HepG2 (cell line): ENCODE data around the gene RACGAP1. TPM values are rescaled to one million over a fixed set of nuclear protein-coding genes. Genes with fewer than 3 reads are reported as not detected.

Experiments
- ATF1 ChIP-seq: IDR thresholded peaks from 2 replicates; pipeline ENCODE4 v1.6.1; 2016; ENCODE audit warnings: mild to moderate bottlenecking, control low read depth
- CENPBD1 ChIP-seq: sonication (generic); formaldehyde crosslinking; IDR thresholded peaks from 2 replicates; pipeline ENCODE4 v1.8.0; 2022; ENCODE audit warnings: missing genetic modification reagents, low read depth, mild to moderate bottlenecking, borderline replicate concordance
- GABPB1 ChIP-seq: IDR thresholded peaks from 2 replicates; pipeline ENCODE4 v1.6.1; 2016; ENCODE audit warnings: mild to moderate bottlenecking, missing genetic modification reagents, moderate library complexity, missing compliant biosample characterization
- MTF2 ChIP-seq: sonication (generic); formaldehyde crosslinking; IDR thresholded peaks from 2 replicates; pipeline ENCODE4 v1.5.0; 2020; ENCODE audit warnings: missing genetic modification reagents, borderline replicate concordance
- NFIB ChIP-seq: sonication (generic); formaldehyde crosslinking; IDR thresholded peaks from 2 replicates; pipeline ENCODE4 v1.9.0; 2021; ENCODE audit warnings: missing genetic modification reagents, mild to moderate bottlenecking, borderline replicate concordance
- PPARG ChIP-seq: conservative IDR thresholded peaks from 2 replicates; pipeline ENCODE4 v1.6.1; 2016; ENCODE audit warnings: missing biosample characterization, missing genetic modification reagents
- REXO4 ChIP-seq: sonication (generic); formaldehyde crosslinking; IDR thresholded peaks from 2 replicates; pipeline ENCODE4 v1.8.0; 2022; ENCODE audit warnings: missing genetic modification reagents, mild to moderate bottlenecking, borderline replicate concordance
- RXRB ChIP-seq: IDR thresholded peaks from 2 replicates; pipeline ENCODE4 v1.6.1; 2016; ENCODE audit warnings: borderline replicate concordance, missing genetic modification reagents, missing compliant biosample characterization
- TBX2 ChIP-seq: sonication (generic); formaldehyde crosslinking; IDR thresholded peaks from 2 replicates; pipeline ENCODE4 v1.5.0; 2020; ENCODE audit warnings: missing genetic modification reagents, mild to moderate bottlenecking, borderline replicate concordance
- TEF ChIP-seq: sonication (generic); formaldehyde crosslinking; IDR thresholded peaks from 2 replicates; pipeline ENCODE4 v1.5.0; 2020; ENCODE audit warnings: missing genetic modification reagents
- ZBTB10 ChIP-seq: sonication (generic); formaldehyde crosslinking; IDR thresholded peaks from 2 replicates; pipeline ENCODE4 v1.4.0; 2020; ENCODE audit warnings: missing genetic modification reagents, borderline replicate concordance
- ZBTB37 ChIP-seq: sonication (generic); formaldehyde crosslinking; IDR thresholded peaks from 2 replicates; pipeline ENCODE4 v1.4.0; 2020; ENCODE audit warnings: mild to moderate bottlenecking, missing genetic modification reagents
- ZBTB8A ChIP-seq: sonication (generic); formaldehyde crosslinking; IDR thresholded peaks from 2 replicates; pipeline ENCODE4 v1.4.0; 2020; ENCODE audit warnings: mild to moderate bottlenecking, low read depth, missing genetic modification reagents, borderline replicate concordance
- ZNF124 ChIP-seq: sonication (generic); formaldehyde crosslinking; IDR thresholded peaks from 2 replicates; pipeline ENCODE4 v1.4.0; 2020; ENCODE audit warnings: missing genetic modification reagents
- ZNF234 ChIP-seq: sonication (generic); formaldehyde crosslinking; conservative IDR thresholded peaks from 2 replicates; pipeline ENCODE4 v1.5.1; 2020; ENCODE audit warnings: mild to moderate bottlenecking, missing genetic modification reagents
- ZNF562 ChIP-seq: sonication (generic); formaldehyde crosslinking; IDR thresholded peaks from 2 replicates; pipeline ENCODE4 v1.8.0; 2022; ENCODE audit warnings: missing genetic modification reagents, borderline replicate concordance
- ZNF615 ChIP-seq: sonication (generic); formaldehyde crosslinking; IDR thresholded peaks from 2 replicates; pipeline ENCODE4 v1.5.0; 2020; ENCODE audit warnings: mild to moderate bottlenecking, missing genetic modification reagents, borderline replicate concordance
- ZNF629 ChIP-seq: sonication (generic); formaldehyde crosslinking; conservative IDR thresholded peaks from 2 replicates; pipeline ENCODE4 v1.5.0; 2020; ENCODE audit warnings: missing genetic modification reagents
- ZNF770 ChIP-seq: sonication (generic); formaldehyde crosslinking; IDR thresholded peaks from 2 replicates; pipeline ENCODE4 v1.5.0; 2020; ENCODE audit warnings: mild to moderate bottlenecking, missing genetic modification reagents
- ZNF772 ChIP-seq: sonication (generic); formaldehyde crosslinking; IDR thresholded peaks from 2 replicates; pipeline ENCODE4 v1.5.0; 2020; ENCODE audit warnings: mild to moderate bottlenecking, missing genetic modification reagents
- ZNF782 ChIP-seq: sonication (generic); formaldehyde crosslinking; IDR thresholded peaks from 2 replicates; pipeline ENCODE4 v1.4.0; 2020; ENCODE audit warnings: missing genetic modification reagents, mild to moderate bottlenecking, borderline replicate concordance
- polyA plus RNA-seq, 8 experiments: library from polyadenylated mRNA; depleted of rRNA in 3 of 8; stranded (reverse) in 7 of 8; unstranded in 1 of 8; fragments of >200 nt; fragmentation: Illumina TruSeq in 4 of 8; extraction: Trizol in 4 of 8; gene quantifications; 2 replicates each; pipeline versions ENCODE4 v1.2.1 to v1.2.3, GENCODE V29; 2011 to 2016; ENCODE audit warnings: low read depth in 4 of 8, missing spikeins in 1 of 8, mixed read lengths in 1 of 8; ENCODE audit not compliant: insufficient read depth in 1 of 8
- total RNA-seq, 5 experiments: library from RNA; depleted of rRNA; stranded (reverse); fragments of >200 nt; fragmentation: Illumina TruSeq; extraction: Trizol; gene quantifications; 2 replicates each; pipeline ENCODE4 v1.2.3, GENCODE V29; 2016; ENCODE audit warnings: low read depth in 1 of 5

RACGAP1 gene
- total and polyA plus RNA-seq, 2 of the 13 experiments (the other 11 are each of a cell fraction or from before 2014, with no cell fraction given) = 16.7 to 57.9 TPM

GRCh38 chr12:49980501-49981349 lies 44.6 kb downstream of the RACGAP1 start (continued):
- TF ChIP-seq ZNF629 (CRISPR knock-in tag) = no peak
- TF ChIP-seq ZNF615 (CRISPR knock-in tag) = no peak
- TF ChIP-seq ZBTB37 (CRISPR knock-in tag) = no peak
- no peak for TF ChIP-seq TEF (CRISPR knock-in tag)
- no peak for TF ChIP-seq ZBTB8A
- no peak for TF ChIP-seq ZNF234 (CRISPR knock-in tag)
- no peak for TF ChIP-seq REXO4 (CRISPR knock-in tag)
- TF ChIP-seq ATF1 (CRISPR knock-in tag) = peak; percentile 26; the same call in 1 of the 2 replicates
- TF ChIP-seq RXRB (CRISPR knock-in tag) = peak; percentile 34; the same call in 1 of the 2 replicates
- TF ChIP-seq MTF2 (CRISPR knock-in tag) = no peak
- TF ChIP-seq CENPBD1 (CRISPR knock-in tag) = no peak
- peak; percentile 29; the same call in 1 of the 2 replicates for TF ChIP-seq ZNF782 (CRISPR knock-in tag)
- no peak for TF ChIP-seq NFIB (CRISPR knock-in tag)
- TF ChIP-seq GABPB1 (CRISPR knock-in tag) = no peak
- TF ChIP-seq PPARG (CRISPR knock-in tag) = peak; percentile 60
- TF ChIP-seq ZNF124 (CRISPR knock-in tag) = no peak
- peak; percentile 17; the same call in 1 of the 2 replicates for TF ChIP-seq TBX2 (CRISPR knock-in tag)
- no peak for TF ChIP-seq ZNF562
- TF ChIP-seq ZBTB10 (CRISPR knock-in tag) = no peak
- TF ChIP-seq ZNF770 (CRISPR knock-in tag) = peak; percentile 74
- TF ChIP-seq ZNF772 (CRISPR knock-in tag) = peak; percentile 15; the same call in 1 of the 2 replicates
